ENCODE results near the gene STYK1. TPM values are rescaled to one million over a fixed set of nuclear protein-coding genes. Genes with fewer than 3 reads are reported as not detected.

The STYK1 gene
- total RNA-seq, result under 0.01 TPM in 2 replicates

- Histone ChIP-seq H3K36me3 (ENCODE audit: insufficient read depth, low read length) (no peaks in the 10 kb centered on the region), H3K79me2 (ENCODE audit: insufficient read depth, low read length) (no peaks in the 10 kb centered on the region), H3K9me3 (ENCODE audit: low read depth, low read length) (no peaks in the 10 kb centered on the region), H3K27ac (ENCODE audit: low read depth, low read length) (no peak within 1 kb of the TSS), H3K27me3 (ENCODE audit: insufficient read depth, low read length) (peaks cover under 1% of the 10 kb centered on the region), H2AFZ (ENCODE audit: low read length) (peak within 1 kb of the TSS; percentile 94), H3K4me3 (ENCODE audit: insufficient read depth, low read length) (peak within 1 kb of the TSS; percentile 79), H4K20me1 (ENCODE audit: insufficient read depth, low read length) (no peaks in the 10 kb centered on the region), H3K4me1 (ENCODE audit: insufficient read depth, low read length) (peaks cover 8% of the 10 kb centered on the region), H3K4me2 (ENCODE audit: insufficient read depth, low read length) (peak within 1 kb of the TSS; percentile 90)
- peak; percentile 92 for TF ChIP-seq CTCF (IDR thresholded peaks at IDR 0.05; ENCODE audit: extremely low read depth, low read depth, low read length)
- peak; percentile 91 for DNase-seq (ENCODE audit: insufficient read length, low spot score, missing footprints)
Observed at GRCh38 chr12:10673659-10674384, at the start of gene STYK1. TSS of gene STYK1 (minus strand) at chr12:10674052. CDS start at chr12:10634618, 39,434 bp downstream.

GRCh38 chr12:10722905-10723746 is 49.3 kb upstream of the STYK1 start, which contains the start of gene YBX3:
TSS of gene YBX3 (minus strand) at chr12:10723323. CDS start at chr12:10723111, 212 bp downstream.
- no peaks in the 10 kb centered on the region for H3K9me3 ChIP-seq (ENCODE audit: low read depth, low read length)

GRCh38 chr12:10722502-10722904 is 48.7 kb upstream of the STYK1 start:
- peak overlapping the region; percentile 85 for H3K4me2 ChIP-seq (ENCODE audit: insufficient read depth, low read length)
- H3K27me3 ChIP-seq (ENCODE audit: insufficient read depth, low read length), result no peaks in the 10 kb centered on the region
- peak overlapping the region; percentile 90 for H3K4me3 ChIP-seq (ENCODE audit: insufficient read depth, low read length)
- TF ChIP-seq CTCF (IDR thresholded peaks at IDR 0.05; ENCODE audit: extremely low read depth, low read depth, low read length), result no peak
- peak overlapping the region; percentile 44 for H2AFZ ChIP-seq (ENCODE audit: low read length)
- no peaks in the 10 kb centered on the region for H3K36me3 ChIP-seq (ENCODE audit: insufficient read depth, low read length)
- H3K4me1 ChIP-seq (ENCODE audit: insufficient read depth, low read length), result peaks cover 40% of the 10 kb centered on the region
- peak overlapping the region; percentile 99 for H3K27ac ChIP-seq (ENCODE audit: low read depth, low read length)
- peaks cover 59% of the 10 kb centered on the region for H3K79me2 ChIP-seq (ENCODE audit: insufficient read depth, low read length)
- peak; percentile 93 for DNase-seq (ENCODE audit: insufficient read length, low spot score, missing footprints)
- no peaks in the 10 kb centered on the region for H4K20me1 ChIP-seq (ENCODE audit: insufficient read depth, low read length)
- no peaks in the 10 kb centered on the region for H3K9me3 ChIP-seq (ENCODE audit: low read depth, low read length)

More at GRCh38 chr12:10722905-10723746, 49.3 kb upstream of the STYK1 start, which contains the start of gene YBX3:
- Histone ChIP-seq H3K4me2 (ENCODE audit: insufficient read depth, low read length) (peak within 1 kb of the TSS; percentile 94), H3K4me3 (ENCODE audit: insufficient read depth, low read length) (peak within 1 kb of the TSS; percentile 90), H3K36me3 (ENCODE audit: insufficient read depth, low read length) (no peaks in the 10 kb centered on the region), H3K27ac (ENCODE audit: low read depth, low read length) (peak within 1 kb of the TSS; percentile 99), H2AFZ (ENCODE audit: low read length) (peak within 1 kb of the TSS; percentile 90), H3K79me2 (ENCODE audit: insufficient read depth, low read length) (peaks cover 52% of the 10 kb centered on the region), H3K4me1 (ENCODE audit: insufficient read depth, low read length) (peaks cover 33% of the 10 kb centered on the region), H4K20me1 (ENCODE audit: insufficient read depth, low read length) (no peaks in the 10 kb centered on the region), H3K27me3 (ENCODE audit: insufficient read depth, low read length) (no peaks in the 10 kb centered on the region)
- TF ChIP-seq CTCF (IDR thresholded peaks at IDR 0.05; ENCODE audit: extremely low read depth, low read depth, low read length), result no peak
- DNase-seq (ENCODE audit: insufficient read length, low spot score, missing footprints), result peak; percentile 96

All from osteoblast (primary cell).